Fibroblast of upper back skin (primary cell): ENCODE results near the gene ATP4B.

Experiments
- DNase-seq: peaks from one replicate; pipeline ENCODE4 v3.0.0-alpha.2; 2013

The ATP4B gene

GRCh38 chr13:113657851-113658741 lies at the start of gene ATP4B:
ATP4B (minus strand) TSS chr13:113658198; CDS start chr13:113658144, 54 bp downstream.
- no peak for DNase-seq

GRCh38 chr13:113672002-113672651 lies 14.1 kb upstream of the ATP4B start:
- no peak for DNase-seq

- DNase-seq = no peak
Measured at GRCh38 chr13:113671066-113672001, 13.3 kb upstream of the ATP4B start.

GRCh38 chr13:113670541-113670940 lies 12.5 kb upstream of the ATP4B start:
- no peak for DNase-seq

- no peak for DNase-seq
Measured at GRCh38 chr13:113669755-113670341, 11.8 kb upstream of the ATP4B start.

- DNase-seq = no peak
Measured at GRCh38 chr13:113669231-113669754, 11.3 kb upstream of the ATP4B start.

GRCh38 chr13:113668491-113668971 lies 10.5 kb upstream of the ATP4B start:
- no peak for DNase-seq

- no peak for DNase-seq
Measured at GRCh38 chr13:113667771-113668490, 9.9 kb upstream of the ATP4B start.

GRCh38 chr13:113666951-113667701 lies 9.1 kb upstream of the ATP4B start, which contains the start of gene GRK1:
GRK1 (plus strand) TSS chr13:113667219; CDS start chr13:113667387, 168 bp downstream.
- no peak for DNase-seq

- DNase-seq = no peak
Measured at GRCh38 chr13:113666329-113666670, 8.3 kb upstream of the ATP4B start.

- DNase-seq = no peak
Measured at GRCh38 chr13:113665597-113666328, 7.8 kb upstream of the ATP4B start.

- DNase-seq = no peak
Measured at GRCh38 chr13:113664751-113665596, 7.0 kb upstream of the ATP4B start.

GRCh38 chr13:113663934-113664333 lies 5.9 kb upstream of the ATP4B start:
- DNase-seq = no peak

- no peak for DNase-seq
Measured at GRCh38 chr13:113661509-113661908, 3.5 kb upstream of the ATP4B start.

- no peak for DNase-seq
Measured at GRCh38 chr13:113660066-113660465, 2.1 kb upstream of the ATP4B start.

- DNase-seq = no peak
Measured at GRCh38 chr13:113659337-113659736, 1.3 kb upstream of the ATP4B start.

GRCh38 chr13:113658836-113659235 lies 838 bp upstream of the ATP4B start:
- no peak for DNase-seq

- no peak for DNase-seq
Measured at GRCh38 chr13:113656831-113657671, 947 bp downstream of the ATP4B start.
